GM18508 (cell line): Measurements from ENCODE around the gene KCNQ5.
"Not testable (repeated sequence)": the region's sequence is repeated elsewhere in the genome, so short reads cannot be mapped to it uniquely, and the experiment has no call there.

Source experiments
- ATAC-seq: cut with Tn5 transposase; IDR thresholded peaks from one replicate; pipeline ENCODE4 v1.9.1; 2021; ENCODE audit warnings: moderate number of reproducible peaks; ENCODE audit not compliant: insufficient read depth, unreplicated experiment

KCNQ5 gene

GRCh38 chr6:73203098-73203497, 581.2 kb downstream of the KCNQ5 start:
- ATAC-seq: no peak

GRCh38 chr6:73204252-73204651, 582.4 kb downstream of the KCNQ5 start:
- no peak for ATAC-seq

GRCh38 chr6:73207221-73207837, 585.5 kb downstream of the KCNQ5 start:
- ATAC-seq: no peak

- no peak for ATAC-seq
These were observed 587.3 kb downstream of the KCNQ5 start for GRCh38 chr6:73209117-73209516.

- ATAC-seq: no peak
These were observed 595.0 kb downstream of the KCNQ5 start for GRCh38 chr6:73216859-73217258.

- ATAC-seq: no peak
These were observed 603.5 kb downstream of the KCNQ5 start, which contains the start of gene KHDC1L for GRCh38 chr6:73225396-73225795. KHDC1L (minus strand) TSS chr6:73225496; CDS start chr6:73225408, 88 bp downstream.

- no peak for ATAC-seq
These were observed 605.9 kb downstream of the KCNQ5 start for GRCh38 chr6:73227606-73228255.

- peak; percentile 62 for ATAC-seq
These were observed 610.1 kb downstream of the KCNQ5 start for GRCh38 chr6:73231986-73232391.

GRCh38 chr6:73233048-73233447, 611.2 kb downstream of the KCNQ5 start:
- no peak for ATAC-seq

- not testable (repeated sequence) for ATAC-seq
These were observed 612.1 kb downstream of the KCNQ5 start for GRCh38 chr6:73233971-73234370.

- no peak for ATAC-seq
These were observed 612.9 kb downstream of the KCNQ5 start for GRCh38 chr6:73234733-73235132.

GRCh38 chr6:73236144-73236750, 614.4 kb downstream of the KCNQ5 start:
- ATAC-seq: no peak

GRCh38 chr6:73240730-73241129, 618.9 kb downstream of the KCNQ5 start:
- no peak for ATAC-seq

GRCh38 chr6:73242001-73242400, 620.1 kb downstream of the KCNQ5 start:
- ATAC-seq: no peak
